LoVo (cell line): Measurements from ENCODE around the gene ZNF343.
A peak's percentile ranks its signal among the peaks of the same experiment; 100 is the strongest.

ENCODE experiments used
- DNase-seq: peaks from one replicate; pipeline ENCODE4 v3.0.0-alpha.2; 2016; ENCODE audit warnings: low spot score

Gene ZNF343

DNA sequence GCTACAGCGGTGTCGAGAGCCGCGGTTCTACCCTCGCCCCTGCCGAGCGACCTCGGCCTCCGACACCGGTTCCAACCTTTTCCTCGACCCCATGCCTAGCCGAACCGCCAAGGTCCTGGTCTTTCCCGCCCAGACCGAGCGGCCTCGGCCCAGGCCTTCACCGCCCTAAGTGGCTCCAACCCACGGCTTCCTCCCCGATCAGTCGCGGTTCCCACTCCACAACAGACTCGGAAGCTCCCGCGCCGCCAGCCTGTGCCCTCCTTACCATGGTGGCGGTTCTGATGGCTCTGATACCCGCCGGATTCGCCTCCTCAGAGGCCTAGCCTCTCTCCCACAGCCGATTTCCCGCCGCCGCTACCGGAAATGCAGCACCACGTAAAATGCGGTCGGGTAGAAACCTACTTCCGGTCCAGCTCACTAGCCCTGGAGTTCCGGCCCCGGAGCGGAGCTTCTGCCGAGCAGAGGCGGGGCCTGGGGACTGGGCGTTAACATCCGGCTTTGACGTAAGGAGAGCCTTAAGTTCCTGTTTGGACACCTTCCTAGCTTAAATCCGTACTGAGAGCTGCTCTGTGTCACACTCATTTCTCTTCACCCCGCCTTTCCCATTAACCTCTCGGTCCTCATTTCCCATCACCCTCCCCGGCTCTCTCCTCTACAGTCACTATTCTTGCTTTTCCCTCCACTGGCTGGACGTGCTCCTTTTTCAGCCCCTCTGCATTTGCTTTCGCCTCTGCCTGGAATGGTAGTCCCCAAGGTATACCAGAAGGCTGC is 38.1 kb downstream of the ZNF343 start, which contains the start of gene SNRPB:
TSS of gene SNRPB (minus strand) at position 367 of the 771 bp plus-strand sequence. CDS start at position 268, 99 bp downstream.
- peak; percentile 98 for DNase-seq

- peak; percentile 41 for DNase-seq
Measured at GRCh38 chr20:2469991-2470422, 38.7 kb downstream of the ZNF343 start.

- no peak for DNase-seq
Measured at GRCh38 chr20:2468581-2469407, 39.9 kb downstream of the ZNF343 start.

GRCh38 chr20:2467412-2467811 is 41.3 kb downstream of the ZNF343 start:
- DNase-seq = no peak

GRCh38 chr20:2465100-2465499 is 43.6 kb downstream of the ZNF343 start:
- DNase-seq = no peak

DNA sequence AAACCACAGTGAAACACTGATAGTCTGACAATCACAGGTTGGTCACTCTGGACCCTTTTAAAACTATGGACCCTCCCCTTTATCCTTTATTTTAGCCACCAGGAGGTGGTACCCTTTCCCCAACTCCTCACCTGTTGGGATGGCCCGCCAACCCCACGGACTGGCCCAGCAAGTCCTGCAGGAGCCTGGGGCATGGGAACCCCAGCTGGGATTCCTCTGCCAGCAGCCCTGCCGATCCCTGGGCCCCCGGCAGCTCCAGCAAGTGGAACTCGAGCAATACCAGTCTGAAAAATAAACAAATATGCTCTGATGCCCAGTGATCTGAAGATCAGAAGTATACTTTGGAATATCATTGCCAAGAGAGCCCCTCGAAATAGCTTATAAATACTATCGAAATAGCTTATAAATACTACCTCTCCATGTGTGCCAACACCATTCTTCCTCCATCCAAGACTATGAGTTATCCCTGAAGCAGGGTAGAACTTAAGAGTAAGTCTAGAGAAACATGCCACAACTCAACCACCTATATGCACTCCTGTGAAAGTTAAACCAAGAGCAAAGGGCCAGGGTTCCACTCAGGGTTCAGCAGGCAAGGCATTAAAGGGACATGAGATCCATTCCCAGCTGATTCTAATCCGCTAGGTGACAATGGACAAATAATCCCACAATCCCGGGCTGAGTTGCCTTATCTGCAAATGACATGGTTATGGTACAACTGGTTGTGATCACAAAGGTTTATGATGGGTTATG is 44.9 kb downstream of the ZNF343 start:
- DNase-seq = no peak

- no peak for DNase-seq
Measured at GRCh38 chr20:2462484-2462883, 46.2 kb downstream of the ZNF343 start.

DNA sequence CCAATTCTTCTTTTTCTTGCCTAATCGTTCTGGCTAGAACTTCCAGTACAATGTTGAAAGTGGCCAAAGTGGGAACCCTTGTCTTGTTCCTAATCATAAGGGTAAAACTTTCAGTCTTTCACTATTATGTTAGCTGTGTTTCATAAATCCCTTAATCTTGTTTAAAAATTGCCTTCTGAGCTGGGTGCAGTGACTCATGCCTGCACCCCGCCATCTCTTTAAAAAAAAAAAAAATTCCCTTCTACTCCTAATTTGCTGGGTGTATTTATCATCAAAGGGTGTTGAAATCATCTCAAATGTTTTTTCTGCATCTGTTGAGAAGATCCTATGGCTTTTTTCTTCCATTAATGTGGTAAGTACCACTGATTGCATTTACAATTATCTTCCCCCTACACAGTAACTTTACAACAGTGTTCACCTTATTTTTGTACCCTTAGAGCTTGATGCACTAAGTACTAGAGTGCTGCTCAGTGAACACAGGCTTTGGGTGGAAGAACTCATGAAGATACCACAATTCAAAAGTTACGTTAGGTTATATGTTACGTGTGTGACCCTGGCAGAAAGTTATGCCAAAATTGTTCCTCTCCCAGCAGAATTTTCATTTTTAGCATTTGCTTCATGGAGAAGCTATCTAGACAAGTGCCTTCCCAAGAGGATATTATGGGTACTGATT is 47.8 kb downstream of the ZNF343 start:
- DNase-seq = no peak

GRCh38 chr20:2459981-2460751 is 48.5 kb downstream of the ZNF343 start:
- DNase-seq = no peak

GRCh38 chr20:2458919-2459499 is 49.7 kb downstream of the ZNF343 start:
- no peak for DNase-seq

DNA sequence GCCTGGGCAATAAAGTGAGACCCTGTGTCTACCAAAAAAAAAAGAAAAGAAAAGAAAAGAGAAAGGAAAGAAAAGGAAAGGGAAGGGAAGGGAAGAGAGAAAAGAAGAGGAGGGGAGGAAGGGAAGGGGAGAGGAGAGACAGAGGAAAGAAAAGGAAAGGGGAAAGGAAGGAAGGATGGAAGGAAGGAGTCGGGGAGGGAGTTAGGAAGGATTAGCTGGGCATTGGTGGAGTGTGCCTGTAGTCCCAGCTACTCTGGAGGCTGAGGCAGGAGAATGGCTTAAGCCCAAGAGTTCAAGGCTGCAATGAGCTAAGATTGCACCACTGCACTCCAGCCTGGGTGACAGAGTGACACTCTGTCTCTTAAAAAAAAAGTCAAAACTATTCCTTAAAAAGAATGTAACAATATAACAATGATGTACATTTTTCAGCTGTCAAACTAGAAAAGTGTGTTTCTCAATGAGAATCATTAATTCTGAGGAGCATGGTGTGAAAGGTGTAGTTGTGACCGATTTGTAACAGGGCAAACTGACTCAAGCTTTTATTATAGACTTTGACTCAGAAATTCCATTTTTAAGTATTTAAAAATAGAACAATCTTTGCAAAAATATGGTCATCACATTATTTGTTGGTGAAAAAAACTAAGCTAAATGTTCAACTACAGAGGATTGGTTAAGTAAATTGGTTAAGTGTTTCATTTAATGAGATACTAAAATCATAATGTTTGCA is 52.8 kb downstream of the ZNF343 start:
- DNase-seq = no peak

DNA sequence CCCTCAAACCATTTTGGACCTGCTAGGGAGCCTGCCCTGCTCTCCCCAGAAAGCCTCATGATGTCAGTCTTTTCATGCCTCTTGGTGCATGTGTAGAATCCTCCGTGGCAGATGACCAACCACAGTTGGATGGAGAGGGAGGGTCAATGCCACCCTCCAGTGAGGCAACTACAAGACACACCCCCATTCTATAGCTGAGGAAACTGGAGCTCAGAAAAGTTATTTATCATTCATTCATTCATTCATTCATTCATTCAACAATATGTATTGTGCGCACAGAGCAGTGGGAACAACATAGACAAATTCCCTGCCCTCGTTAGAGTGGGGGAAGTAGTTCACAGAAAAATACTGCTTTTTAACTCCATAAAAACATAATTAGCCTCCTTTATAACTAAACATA is 54.9 kb downstream of the ZNF343 start:
- DNase-seq = no peak

GRCh38 chr20:2451939-2452732 is 56.6 kb downstream of the ZNF343 start:
- peak; percentile 37 for DNase-seq

DNA sequence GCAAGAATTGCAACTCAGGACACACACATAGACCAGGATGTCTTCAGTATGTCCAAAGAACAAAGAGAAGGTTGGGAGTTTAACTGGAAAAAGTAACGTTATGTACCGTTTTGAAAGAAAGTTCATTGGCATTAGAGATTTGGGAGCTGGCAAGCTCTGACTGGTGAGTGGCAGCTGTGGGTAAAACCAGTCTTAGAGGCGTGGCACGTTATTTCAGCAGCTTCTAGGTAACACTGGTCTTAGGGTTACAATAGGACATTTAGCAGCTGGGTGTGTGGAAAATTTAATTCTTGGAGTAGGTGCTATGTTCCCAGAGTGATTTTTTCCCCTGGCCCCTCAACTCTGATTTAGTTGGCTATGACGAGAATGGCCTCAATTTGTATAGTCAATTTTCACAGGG is 57.3 kb downstream of the ZNF343 start:
- no peak for DNase-seq

DNA sequence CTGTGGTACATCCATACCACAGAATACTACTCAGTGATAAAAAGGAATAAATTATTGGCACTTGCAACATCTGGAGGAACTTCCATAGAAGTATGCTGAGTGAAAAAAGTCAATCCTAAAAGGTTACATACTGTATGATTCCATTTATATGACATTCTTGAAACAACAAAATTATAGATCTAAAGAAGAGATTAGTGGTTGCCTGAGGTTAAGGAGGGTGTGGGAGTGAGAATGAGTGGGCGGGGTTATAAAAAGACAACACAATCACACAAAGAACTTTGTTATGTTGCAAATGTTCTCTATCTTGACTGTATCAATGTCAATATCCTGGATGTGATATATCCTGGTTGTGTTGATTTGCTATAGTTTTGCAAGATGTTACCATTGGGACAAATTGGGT is 59.3 kb downstream of the ZNF343 start:
- DNase-seq = no peak

DNA sequence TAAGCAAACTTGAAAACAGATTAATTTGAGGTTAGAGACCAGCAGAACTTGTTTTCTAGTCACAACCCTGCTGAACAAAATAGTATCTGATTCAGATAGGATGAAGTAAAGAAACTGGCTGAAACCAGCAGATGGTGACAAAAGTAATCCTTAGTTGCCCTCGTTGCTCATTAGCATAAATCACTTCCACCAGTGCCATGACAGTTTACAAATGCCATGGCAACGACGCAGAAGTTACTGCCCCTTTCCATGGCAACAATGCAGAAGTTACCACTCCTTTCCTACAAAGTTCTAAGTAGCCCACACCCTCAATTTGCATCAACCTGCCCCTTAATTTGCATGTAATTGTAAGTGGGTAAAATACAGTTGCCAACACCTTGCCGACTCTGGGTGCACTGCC is 61.9 kb downstream of the ZNF343 start:
- no peak for DNase-seq
